Measurements from ENCODE around the gene ADAMTS9.

The ADAMTS9 gene

DNA sequence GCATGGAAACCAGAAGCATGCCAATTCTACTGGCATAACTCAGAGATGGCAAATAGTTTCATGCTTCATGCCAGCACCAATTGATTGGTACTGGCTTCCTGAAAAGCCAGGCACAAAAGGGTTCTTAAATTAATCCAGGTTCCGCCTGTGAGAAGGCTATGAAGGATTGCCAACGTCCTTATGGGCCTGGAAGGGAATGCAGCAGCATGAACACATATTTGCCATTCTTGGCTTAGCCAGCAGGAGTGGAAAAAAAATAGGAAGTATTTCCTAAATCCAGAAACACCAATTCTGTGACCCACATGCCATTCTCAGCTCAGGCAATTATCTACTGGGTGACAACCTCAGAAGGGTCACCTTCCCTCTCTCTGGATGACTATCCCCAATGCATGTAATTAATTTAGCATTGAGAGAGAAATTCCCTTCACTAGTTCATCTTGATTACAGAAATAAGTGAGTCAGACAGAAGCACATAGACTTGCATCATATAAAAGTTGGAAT, 36.0 kb downstream of the ADAMTS9 start:
- no peak for DNase-seq

DNA sequence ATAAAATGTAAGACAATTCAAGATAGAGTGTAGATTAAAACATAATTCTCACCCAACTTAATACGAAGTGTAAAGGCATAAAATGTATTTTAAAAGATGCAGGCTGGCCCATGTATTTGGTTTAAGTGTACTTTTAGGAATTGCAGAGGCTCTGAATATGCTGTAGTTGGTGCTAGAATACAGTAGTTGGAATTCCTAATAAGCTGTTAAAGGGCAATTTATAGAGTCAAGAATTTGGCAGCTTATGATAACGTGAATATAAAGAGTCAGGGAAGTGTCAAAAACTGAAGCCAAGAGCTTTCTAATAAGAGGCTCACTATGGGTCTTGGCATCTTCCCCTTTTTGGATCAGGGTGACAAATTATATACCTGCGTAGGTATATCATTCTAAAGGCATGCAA, 36.5 kb downstream of the ADAMTS9 start:
- no peak for DNase-seq

DNA sequence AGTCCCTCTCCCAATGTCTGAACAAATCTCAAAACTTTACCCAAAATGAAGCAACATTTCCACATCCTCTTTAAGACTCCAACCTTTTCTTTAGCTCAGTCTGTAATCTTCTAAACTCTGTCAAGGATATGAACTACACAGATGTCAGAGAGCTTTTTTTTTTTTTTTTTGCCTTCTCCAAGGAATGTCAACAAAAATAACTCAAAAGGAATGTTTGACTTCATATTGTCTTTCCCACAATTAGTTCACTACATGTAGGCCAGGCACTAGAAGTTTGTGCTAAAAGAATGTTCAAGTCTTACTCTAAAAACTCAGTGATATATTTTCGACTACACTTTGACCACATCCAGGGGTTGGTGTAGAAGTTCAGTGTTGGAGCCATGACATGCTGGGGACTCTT, 37.1 kb downstream of the ADAMTS9 start:
- no peak for DNase-seq

DNA sequence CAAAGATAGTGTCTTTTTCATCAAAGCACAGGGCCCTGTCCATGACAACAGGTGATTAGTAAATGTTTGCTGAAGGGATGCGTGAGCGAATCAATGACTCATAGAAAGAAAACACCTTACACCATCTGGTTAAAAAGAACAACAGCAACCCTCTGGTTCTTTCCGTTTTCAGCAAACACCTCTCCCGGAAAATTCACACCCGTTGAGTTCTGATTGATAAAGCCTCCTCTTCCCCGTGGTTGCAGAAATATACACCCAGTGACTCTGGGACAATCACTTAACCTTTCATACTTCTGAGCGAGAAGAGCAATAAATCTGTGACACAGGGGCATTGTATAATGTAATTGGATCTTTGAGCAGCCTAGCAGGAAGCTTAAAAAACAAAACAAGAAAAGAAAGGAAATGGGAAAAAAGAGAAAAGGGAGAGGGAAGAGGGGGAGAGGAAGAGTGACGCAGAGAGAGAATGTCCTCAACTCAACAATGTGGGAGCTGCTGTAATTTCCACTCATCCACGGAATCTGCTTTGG, 37.6 kb downstream of the ADAMTS9 start:
- DNase-seq: no peak

DNA sequence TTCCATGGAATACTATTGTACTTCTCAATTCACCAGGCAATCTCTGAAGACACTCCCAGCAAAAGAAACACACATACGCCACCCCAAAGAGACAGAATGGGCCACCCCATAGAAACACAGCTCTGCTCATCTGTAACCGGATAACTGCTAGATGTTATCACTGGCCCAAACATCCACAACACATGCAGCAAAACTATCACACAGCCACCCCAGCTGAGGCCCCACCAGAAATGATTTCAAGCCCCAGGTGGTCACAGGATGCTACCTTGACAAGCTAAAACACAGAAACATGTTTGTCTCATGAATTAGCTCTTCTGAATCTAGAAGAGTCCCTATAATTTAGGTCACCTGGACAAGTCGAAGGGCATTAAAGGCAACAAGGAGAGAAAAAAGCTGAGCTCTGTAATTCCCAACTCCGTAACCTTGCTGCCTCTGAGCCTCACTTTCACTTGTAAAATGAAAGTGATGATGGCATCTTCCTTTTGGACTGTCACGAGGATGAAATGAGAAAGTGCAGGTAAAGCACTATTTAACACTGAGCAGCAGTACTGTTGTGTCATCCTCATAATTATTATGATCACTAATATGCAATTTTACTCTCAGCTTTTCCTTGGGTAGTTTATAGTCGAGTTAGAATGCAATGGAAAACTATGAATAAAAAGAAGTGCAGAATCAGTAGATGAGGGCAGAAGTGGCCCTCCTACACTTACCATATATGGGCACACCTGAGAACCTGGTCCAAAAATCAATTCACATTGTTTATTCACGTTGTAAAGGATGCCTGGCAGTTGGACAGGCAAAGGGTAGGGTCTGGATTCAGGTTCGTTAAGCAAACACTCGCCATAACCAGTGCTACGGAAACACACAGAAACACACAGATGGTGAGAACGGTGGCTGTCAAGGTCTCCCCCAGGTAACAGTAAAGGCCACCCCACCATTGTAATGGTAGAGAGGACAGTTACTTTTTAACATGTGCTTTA, 38.6 kb downstream of the ADAMTS9 start:
- no peak for DNase-seq

DNA sequence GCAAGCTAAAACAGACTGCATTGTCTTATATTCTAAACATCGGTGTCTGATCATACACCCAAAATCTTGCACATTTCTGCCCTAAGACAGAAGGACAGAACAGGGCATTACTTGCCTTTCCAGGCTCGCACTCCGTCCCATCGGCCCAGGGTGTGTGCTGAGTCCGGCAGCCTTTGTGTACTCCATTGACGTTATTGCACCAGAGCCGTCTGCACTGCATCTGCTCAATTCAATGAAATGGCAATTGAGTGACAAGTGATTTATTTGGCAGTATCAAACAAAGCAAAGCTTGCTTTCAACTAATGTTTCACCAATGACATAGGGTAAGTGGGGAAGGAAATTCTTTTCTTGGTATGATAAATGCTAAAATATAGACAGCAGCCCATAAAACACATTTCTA, 40.0 kb downstream of the ADAMTS9 start:
- DNase-seq: no peak

DNA sequence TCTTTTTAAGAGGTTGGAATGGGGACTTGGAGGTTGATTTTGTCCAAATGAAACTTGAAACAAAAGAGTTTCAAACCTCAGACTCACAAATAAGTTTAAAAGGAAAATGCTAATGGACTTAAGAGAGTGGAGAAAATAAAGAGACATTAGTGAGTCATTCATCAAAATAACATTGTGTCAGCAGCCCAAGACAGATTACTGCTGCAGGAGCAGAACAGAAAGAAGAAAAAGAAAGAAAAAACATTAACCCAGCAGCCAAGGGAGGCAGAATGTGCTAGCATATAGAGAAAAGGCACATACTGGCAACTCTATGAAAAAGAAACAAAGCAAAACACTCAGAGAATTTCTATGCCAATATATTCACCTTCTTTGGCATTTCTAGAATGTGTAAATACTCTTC, 42.6 kb downstream of the ADAMTS9 start:
- DNase-seq: no peak

DNA sequence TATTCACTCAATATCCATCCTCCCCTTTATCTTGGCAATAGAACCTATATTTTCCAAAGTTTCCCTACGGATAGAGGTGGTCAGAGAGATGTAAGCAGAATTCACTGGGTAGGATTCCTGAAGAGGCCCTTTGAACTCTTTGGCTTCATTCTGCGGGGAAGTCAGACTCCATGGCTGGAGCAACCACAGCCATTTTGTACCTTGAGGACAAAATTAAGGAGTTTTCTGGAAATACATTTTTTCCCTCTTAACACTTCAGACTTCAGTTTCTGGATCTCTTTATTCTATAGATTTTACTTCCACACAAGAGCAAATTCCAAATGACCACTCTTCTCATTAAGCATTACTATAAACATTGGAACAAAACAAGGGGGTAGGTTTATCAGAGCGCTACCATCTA, 43.3 kb downstream of the ADAMTS9 start:
- DNase-seq: no peak

DNA sequence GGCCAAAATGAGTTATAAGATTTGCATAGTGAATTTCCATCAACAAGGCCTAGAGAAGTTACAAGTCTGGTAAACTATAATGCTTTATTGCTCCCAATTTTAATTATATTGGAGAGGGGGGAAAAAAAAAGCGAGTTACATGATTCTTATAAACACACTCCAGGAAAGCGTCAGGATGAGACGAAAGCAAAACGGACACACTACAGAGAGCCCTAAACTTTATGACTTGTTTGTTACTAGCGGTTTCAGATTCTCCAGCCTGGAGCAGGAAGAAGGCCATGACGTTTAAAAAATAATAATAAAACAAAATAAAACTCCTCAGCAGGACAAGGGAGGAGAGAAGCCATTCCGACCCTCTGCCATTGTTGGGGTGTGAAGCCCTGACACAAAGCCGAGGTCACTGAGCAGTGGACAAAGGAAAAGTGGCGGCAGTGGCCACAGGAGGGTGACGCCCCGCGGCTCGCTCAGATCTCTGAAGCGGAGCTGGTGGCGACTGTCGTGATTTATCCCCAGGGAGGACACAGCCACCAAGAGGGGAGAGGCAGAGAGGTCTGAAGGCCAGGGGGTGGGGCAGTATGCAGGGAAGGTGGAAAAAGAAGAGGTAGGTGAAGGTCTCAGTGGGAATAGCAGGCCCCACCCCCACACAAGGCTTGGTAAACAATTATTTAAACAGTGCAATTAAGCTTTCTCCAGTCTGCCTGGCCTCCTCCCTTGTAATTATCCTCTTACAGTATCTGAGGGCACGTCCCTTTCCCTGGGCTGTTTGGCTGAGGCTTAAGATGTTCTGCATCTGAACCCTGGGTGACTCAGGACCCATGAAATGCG, 45.3 kb downstream of the ADAMTS9 start:
- no peak for DNase-seq

DNA sequence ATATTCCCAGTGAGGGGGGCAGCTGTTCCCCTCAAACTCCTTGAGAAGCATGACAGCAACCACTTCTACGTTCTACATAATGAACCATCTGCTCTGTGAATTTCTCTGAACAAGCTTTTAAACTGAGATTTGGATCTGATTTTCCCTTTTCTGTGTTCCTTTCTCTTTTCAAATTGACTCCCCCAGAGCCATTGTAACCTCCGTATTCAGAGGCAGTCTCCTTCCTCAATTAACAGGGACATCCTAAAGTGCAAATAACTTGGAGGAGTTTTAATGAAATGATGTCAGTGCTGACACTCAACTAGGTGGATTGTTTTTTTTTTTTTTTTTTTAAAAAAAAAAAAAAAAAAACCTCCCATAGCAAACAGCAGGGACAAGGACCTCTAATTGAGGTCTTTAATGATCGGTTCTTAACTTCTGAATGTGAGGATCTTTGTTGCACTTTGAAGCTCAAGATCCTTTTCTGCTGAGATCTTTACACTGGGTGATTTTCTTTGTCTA, 48.8 kb downstream of the ADAMTS9 start:
- no peak for DNase-seq

DNA sequence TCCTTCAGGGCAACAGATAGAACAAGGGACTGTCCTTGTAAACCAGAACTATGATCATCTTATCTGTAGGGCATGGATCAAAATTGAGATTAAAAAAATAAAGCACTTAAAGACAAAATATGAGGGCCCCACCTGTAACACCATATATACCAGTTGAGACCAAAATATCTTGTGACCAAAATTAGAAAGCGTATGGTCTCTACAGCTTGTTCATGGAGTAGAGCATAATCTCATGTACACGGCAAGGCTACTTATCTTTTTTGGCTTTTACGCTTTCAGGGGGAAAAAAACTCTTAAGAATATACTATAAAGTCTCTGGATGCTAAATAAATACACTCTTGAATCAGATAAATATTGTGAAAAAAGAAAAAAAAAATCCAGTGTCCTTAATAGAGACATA, 49.3 kb downstream of the ADAMTS9 start:
- DNase-seq: no peak

DNA sequence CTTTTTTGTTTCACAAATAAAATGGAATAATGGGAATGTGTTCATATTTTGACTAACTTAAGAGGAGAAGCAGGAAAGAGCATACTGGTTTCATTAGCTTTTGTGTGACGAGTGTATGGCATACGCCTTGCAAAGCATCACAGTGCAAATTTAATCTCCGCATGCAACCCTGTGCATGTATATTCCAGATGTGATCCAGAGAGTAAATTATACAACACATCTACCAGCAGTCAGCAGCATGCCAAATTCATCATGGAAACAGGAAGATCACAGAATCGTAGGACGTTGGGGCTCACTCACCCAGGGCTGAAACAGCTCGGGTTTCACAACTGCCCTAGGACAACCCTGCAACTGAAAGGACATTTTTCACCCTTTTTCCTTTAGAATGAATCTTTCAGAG, 53.4 kb downstream of the ADAMTS9 start:
- DNase-seq: no peak

DNA sequence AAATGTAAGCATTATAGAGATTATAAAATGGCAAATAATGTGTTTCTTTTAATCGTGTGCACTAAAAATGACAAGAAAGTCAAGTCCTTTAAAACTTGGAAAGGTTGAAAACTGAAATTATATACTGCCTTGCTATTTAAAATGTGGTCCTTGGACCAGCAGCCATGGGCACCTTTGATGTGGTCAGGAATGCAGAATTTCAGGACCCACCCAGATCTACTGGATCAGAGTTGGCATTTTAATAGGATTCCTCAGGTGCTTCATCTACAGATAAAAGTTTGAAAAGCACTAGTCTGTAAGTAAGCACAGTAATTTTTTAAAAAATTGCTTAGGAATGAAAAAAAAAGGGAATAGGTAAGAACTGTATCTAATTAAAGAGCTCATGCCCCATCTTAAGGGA, 55.8 kb downstream of the ADAMTS9 start:
- no peak for DNase-seq

DNA sequence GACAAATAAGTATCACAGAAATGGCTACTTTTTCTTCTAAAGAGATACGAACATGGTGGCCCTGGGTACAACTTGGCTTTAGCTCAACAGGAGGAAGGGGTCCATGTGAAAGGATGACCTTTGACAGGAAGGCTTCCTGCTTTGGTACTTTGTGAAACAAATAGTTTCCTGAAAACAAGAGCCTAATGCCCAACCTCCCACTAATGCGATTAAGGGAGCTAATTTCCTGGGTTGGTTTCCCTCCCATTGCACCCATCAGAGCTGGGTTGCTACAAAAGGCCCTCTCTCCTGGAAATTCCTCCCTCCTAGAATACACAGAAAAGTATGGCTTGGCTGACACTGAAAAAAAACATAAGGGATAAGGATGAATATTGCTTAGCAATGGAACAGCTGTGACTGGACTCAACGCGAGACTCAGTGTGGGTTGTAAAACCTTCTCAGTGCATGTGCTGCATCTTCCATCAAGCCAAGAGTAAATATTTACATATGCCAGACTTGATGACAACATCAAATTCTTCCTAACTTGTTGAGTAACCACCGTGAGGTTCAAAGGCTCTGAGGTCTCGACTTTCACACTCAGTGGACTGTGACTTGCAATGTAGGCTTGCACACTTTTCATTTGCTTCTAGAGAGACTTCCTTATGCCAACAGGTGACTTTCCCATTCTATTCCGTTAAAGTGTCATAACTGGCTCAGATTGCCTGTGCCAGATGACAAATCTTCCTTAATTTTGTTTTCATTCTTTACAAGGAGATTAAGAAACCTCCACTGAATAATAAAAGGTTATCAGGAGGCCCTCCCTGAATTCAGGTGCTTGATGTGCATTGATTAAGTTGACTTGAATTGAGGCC, 60.1 kb downstream of the ADAMTS9 start:
- no peak for DNase-seq

DNA sequence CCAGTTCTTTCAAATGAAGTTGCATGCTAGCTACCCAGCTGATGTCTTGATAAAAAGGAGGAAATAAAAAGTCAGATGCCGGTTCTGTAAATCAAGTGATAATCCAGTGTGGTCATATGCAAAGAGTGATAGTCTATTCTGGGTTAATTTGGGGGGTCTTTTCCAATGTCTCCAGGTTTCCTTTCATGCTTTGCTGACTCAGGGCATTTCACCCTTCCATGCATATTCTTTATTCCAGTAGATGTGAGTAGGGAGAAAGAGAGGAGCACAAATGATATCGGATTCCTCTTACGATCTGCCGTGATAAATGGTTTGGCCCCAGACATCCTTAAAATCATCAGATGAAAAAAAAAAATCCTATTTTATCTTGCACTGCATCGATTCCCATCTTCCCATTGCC, 60.8 kb downstream of the ADAMTS9 start:
- no peak for DNase-seq

DNA sequence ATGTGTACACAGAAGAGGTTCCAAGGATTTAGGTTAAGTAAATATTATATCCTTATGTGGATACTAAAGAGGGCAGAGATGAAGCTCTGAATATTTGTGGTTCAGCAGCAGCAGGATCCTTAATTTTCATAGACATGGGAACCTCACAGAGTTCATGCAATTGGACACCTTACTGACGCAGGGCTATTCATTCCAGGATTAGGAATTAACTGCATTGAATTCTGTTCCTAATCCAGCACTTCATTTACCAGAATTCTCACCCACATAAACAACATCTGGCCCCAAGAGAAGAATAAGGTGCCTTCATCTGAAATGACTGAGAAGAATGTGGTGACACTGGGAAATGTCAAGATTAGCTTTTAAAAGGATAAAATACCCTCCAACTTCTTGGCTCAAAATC, 62.4 kb downstream of the ADAMTS9 start:
- DNase-seq: no peak

DNA sequence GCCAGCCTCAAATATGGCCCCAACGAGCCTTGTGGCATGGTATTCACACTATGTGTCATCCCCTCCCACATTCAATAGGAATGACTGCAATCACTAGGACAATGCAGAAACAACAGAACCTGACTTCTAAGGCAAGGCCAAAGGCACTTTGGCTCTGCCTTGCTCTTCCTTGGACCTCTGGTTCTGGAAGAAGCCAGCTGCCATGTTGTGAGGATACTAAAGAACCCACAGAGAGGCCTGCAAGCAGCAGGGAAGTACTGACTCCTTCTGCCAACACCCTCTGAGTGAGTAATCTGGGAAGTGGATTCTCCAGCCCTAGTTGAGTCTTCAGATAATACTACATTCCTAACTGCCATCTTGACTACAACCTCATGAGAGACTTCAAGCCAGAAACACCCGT, 64.7 kb downstream of the ADAMTS9 start:
- no peak for DNase-seq

DNA sequence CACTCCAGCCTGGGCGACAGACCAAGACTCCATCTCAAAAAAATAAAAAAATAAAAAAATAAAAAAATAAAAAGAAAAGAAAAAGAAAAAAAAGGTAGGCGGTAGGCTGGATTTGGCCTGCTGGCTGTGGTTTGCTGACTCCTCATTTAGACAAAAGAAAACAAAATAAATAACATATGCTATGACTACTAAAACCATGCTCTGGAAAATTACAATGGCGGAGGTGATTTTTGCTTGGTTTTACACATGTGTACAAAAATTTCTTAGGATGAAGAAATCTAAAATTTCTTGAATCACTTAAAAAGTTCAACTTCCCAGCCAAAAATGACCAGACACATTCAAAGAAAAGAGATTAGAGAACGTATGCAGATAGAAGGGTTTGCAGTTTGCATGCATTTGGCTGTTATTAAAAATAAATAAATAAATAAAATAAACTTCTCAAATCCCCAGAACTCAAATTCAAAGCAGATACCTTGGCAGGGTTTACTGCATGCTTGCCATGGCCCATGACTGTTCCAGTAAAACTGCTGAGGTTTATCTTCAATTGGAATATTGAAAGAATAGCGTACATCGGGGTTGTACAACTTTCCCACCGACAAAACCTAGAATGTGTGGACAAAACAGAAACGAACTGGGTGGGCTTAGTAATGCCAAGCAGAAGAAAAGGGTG, 65.9 kb downstream of the ADAMTS9 start:
- DNase-seq: no peak

DNA sequence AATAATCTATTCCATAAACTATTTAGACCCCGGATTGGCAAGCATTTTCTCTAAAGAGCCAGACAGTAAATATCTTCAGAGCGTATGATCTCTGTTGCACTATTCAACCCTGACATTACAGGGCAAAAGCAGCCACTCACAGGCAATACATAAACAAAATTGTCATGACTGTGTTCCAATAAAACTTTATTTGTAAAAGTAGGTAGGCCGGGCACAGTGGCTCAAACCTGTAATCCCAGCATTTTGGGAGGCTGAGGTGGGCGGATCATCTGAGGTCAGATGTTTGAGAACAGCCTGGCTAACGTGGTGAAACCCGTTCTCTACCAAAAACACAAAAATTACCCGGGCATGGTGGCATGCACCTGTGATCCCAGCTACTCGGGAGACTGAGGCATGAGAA, 66.5 kb downstream of the ADAMTS9 start:
- DNase-seq: no peak

DNA sequence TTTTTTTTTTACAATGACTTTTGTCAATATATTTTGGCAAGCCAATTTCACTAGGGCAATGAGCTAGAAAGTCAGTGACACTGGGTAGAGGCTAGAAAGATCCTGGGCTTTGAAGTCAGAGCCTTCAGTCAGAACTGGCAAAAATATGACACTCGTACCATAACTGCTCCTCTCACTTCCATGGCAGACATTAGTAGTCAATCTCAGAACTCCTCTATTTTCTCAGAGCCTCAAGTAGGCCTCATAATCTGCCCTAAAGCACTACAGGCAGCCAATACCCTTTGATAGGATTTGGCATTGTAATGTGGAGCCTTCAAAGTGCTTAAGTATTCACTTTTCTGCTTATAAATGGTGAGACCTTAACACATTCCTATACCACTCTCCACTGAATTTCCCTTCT, 67.8 kb downstream of the ADAMTS9 start:
- DNase-seq: no peak

DNA sequence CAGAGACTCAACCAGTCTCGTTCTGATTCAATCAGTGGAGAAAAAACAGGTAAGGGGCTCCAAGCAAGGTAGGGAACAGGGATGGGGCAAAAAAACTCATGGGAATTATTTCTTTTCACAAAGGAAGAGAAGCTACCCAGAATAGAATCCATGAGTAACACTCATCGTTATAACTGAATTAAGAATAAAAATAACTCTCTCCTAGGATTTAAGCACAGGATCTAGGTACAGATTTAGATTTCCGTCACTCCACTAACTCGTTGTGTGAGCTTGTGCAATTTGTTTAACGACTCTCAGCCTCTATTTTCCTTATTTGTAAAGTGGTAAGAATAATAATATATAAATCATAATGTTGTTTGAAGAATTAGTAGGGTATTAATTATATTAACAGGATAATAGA, 68.6 kb downstream of the ADAMTS9 start:
- no peak for DNase-seq

DNA sequence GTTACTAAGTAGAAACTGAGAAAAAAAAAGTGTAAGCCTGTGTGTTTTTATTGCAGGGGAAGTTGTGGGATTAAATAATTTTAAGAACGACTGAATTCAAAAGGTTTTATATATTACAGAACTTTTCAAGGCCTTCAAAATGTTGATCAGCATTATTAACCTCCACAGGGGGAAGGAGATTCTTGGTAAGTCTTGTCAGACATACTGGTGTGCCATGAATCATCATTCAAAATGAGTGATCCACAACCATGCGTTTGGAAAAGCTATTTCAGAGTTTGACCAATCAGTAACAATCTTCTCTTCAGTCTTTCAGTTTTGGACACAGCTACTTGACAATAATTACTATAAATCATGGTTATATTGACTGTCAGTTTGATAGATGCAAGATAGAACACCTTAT, 70.2 kb downstream of the ADAMTS9 start:
- no peak for DNase-seq
